ACC112 (cell line): ENCODE measurements around the gene C16orf89.

Experiments used
- H2AFZ ChIP-seq: fragments of 200-600 bp; sonication (generic); one replicate; pipeline ENCODE4 v1.6.0; 2017; ENCODE audit warnings: antibody characterized with exemption, low read length; ENCODE audit not compliant: unreplicated experiment
- H3K27ac ChIP-seq: fragments of 200-600 bp; sonication (generic); 2 replicates; pipeline ENCODE4 v1.5.1; 2014; ENCODE audit warnings: low read depth, mild to moderate bottlenecking, antibody characterized with exemption, low read length, moderate library complexity
- H3K27me3 ChIP-seq: fragments of 200-600 bp; sonication (generic); 2 replicates; pipeline ENCODE4 v1.6.1; 2014; ENCODE audit warnings: mild to moderate bottlenecking, antibody characterized with exemption, low read length, moderate library complexity, mixed read lengths; ENCODE audit not compliant: insufficient read depth
- H3K36me3 ChIP-seq: fragments of 200-600 bp; sonication (generic); 2 replicates; pipeline ENCODE4 v1.6.1; 2016; ENCODE audit warnings: mild to moderate bottlenecking, antibody characterized with exemption, low read length, moderate library complexity, mixed read lengths; ENCODE audit not compliant: insufficient read depth
- H3K4me1 ChIP-seq: fragments of 200-600 bp; sonication (generic); one replicate; pipeline ENCODE4 v1.6.1; 2016; ENCODE audit warnings: low read length, mixed read lengths; ENCODE audit not compliant: insufficient read depth, unreplicated experiment, control insufficient read depth
- H3K4me3 ChIP-seq: fragments of 200-600 bp; sonication (generic); 2 replicates; pipeline ENCODE4 v1.5.1; 2014; ENCODE audit warnings: mild to moderate bottlenecking, low read depth, low read length
- H3K79me2 ChIP-seq: fragments of 200-600 bp; sonication (generic); one replicate; pipeline ENCODE4 v1.6.0; 2016; ENCODE audit warnings: low read length; ENCODE audit not compliant: control insufficient read depth, unreplicated experiment, insufficient read depth

Gene C16orf89

DNA sequence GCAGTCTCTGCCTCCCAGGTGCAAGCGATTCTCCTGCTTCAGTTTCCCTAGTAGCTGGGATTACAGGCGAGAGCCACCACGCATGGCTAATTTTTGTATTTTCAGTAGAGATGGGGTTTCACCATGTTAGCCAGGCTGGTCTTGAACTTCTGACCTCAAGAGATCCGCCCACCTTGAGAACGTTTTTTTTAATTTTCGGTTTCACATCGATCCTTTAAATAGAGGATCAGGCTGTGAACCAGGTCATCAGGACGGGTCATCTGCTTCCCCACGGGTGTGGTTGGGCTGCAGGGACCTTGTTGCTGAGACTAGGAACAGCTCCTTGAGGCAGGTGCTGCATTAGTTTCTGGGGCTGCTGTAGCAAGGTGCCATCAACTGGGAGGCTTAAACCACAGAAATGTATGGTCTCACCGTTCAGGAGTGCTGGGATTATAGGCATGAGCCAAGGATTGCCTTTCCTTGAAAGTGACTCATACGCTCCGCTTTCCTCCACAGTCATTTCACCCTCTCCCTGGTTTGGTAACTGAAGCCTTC lies 24.1 kb downstream of the C16orf89 start:
- Histone ChIP-seq H2AFZ (no peak overlapping the region), H3K27ac (no peak overlapping the region), H3K27me3 (0 out of 2 replicates have a peak, but pooled peaks cover 4% of the 10 kb centered on the region), H3K36me3 (no peaks in the 10 kb centered on the region), H3K4me3 (no peak overlapping the region), H3K4me1 (peaks cover 1% of the 10 kb centered on the region), H3K79me2 (no peaks in the 10 kb centered on the region)

DNA sequence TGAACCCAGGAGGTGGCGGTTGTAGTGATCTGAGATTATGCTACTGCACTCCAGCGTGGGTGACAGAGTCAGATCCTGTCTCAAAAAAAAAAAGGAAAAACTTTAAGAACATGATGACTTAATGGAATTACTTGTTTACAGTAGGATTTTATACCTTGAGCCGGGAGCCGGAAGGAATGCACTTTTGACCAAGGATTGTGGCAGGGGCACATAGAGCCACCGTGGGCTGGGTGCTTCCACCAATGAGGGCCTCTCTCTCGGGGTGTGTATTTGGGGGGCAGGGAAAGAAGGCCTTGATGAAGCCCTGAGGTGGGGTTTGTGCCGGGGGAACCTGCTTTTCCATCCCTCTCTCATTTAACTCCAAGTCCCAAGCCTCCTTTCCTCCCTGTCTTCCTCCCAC lies 25.3 kb downstream of the C16orf89 start:
- Histone ChIP-seq H3K27ac (no peak overlapping the region), H3K27me3 (0 out of 2 replicates have a peak, but pooled peaks cover 4% of the 10 kb centered on the region), H3K4me1 (peaks cover 7% of the 10 kb centered on the region), H2AFZ (no peak overlapping the region), H3K79me2 (no peaks in the 10 kb centered on the region), H3K4me3 (no peak overlapping the region), H3K36me3 (no peaks in the 10 kb centered on the region)

DNA sequence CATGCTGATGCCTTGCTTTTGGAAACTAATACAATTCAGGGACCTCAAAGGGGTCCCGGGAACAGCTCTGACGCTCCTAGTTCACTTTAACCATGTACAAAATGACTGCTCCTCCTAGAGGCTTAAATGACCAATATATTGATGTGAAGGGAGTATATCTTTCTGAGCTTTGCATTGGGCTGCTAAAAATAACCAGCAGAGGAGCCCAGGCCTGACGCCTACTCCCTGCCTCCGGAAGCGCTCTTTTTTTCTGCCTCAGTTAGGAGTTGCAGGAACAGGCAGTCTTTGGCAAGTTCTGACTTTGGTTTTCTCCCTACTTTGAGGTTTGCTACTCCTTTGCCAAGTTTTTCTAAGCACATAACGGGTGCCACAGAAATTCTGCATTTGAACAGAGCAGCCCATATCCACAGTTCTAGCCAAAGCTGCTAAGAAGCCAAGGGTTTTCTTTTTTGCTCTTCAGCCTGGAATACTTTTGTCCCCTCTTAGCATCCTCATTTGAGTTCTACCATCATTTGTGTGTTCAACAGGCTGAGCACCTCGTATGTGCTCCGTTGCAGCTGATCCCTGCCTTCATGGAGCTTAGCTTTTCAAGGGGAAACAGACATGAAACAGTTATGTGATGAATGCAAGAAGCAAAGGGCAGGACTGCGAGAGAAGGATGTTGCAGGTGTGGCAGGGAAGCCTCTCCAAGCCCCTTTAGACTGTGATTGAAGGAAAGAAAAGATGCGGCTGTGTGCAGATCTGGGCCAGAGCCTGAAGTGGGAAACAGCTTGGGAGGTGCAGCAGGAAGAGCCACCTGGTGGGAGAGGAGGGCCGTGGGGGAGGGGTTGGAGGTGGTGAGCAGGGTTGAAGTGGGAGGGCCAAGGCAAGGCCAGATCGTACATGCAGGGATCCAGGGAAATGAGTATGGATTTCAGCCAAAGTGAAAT lies 29.3 kb downstream of the C16orf89 start:
- Histone ChIP-seq H3K4me1 (peaks cover 17% of the 10 kb centered on the region), H3K4me3 (no peak overlapping the region), H3K27ac (no peak overlapping the region), H3K79me2 (no peaks in the 10 kb centered on the region), H3K36me3 (no peaks in the 10 kb centered on the region), H3K27me3 (0 out of 2 replicates have a peak, but pooled peaks cover 4% of the 10 kb centered on the region), H2AFZ (no peak overlapping the region)

DNA sequence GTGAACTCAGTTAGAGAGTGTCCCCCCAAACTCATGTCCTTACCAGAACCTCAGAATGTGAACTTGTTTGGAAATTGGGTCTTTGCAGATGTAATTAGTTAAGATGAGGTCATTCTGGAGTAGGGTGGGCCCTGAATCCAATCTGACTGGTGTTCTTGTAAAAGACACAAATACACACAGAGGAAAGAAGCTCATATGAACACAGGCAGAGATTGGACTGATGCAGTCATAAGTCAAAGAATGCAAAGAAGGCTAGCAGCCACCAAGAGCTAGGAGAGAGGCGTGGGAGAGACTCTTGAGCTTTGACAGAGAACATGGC lies 29.9 kb downstream of the C16orf89 start:
- no peak overlapping the region for H3K27ac ChIP-seq

DNA sequence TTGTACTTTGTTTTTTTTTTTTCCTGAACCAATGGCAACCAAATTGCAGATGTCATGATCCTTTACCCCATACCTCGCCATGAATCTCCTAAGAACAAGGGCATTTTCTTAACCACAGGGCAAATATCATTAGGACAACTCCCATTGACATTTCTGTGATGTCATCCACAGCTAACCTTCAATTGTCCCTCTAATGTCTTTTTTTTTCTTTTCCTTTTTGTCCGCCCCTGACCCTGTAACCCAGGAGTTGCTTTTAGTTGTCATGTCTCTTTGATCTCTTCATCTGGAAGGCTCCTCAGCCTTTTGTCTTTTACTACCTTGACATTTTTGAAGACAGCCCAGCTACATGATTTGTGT lies 31.6 kb downstream of the C16orf89 start:
- Histone ChIP-seq H3K27ac (peak overlapping the region; percentile 7; the same call in 1 of the 2 replicates), H3K79me2 (no peaks in the 10 kb centered on the region), H3K36me3 (no peaks in the 10 kb centered on the region), H3K4me1 (peaks cover 17% of the 10 kb centered on the region), H3K27me3 (no peaks in the 10 kb centered on the region), H3K4me3 (peak overlapping the region; percentile 92), H2AFZ (peak overlapping the region; percentile 89)

More for the DNA sequence above, 29.9 kb downstream of the C16orf89 start:
- no peak overlapping the region for H2AFZ ChIP-seq
- H3K79me2 ChIP-seq, result no peaks in the 10 kb centered on the region
- H3K36me3 ChIP-seq, result no peaks in the 10 kb centered on the region
- H3K27me3 ChIP-seq, result no peaks in the 10 kb centered on the region
- H3K4me3 ChIP-seq, result no peak overlapping the region
- H3K4me1 ChIP-seq, result peaks cover 17% of the 10 kb centered on the region

DNA sequence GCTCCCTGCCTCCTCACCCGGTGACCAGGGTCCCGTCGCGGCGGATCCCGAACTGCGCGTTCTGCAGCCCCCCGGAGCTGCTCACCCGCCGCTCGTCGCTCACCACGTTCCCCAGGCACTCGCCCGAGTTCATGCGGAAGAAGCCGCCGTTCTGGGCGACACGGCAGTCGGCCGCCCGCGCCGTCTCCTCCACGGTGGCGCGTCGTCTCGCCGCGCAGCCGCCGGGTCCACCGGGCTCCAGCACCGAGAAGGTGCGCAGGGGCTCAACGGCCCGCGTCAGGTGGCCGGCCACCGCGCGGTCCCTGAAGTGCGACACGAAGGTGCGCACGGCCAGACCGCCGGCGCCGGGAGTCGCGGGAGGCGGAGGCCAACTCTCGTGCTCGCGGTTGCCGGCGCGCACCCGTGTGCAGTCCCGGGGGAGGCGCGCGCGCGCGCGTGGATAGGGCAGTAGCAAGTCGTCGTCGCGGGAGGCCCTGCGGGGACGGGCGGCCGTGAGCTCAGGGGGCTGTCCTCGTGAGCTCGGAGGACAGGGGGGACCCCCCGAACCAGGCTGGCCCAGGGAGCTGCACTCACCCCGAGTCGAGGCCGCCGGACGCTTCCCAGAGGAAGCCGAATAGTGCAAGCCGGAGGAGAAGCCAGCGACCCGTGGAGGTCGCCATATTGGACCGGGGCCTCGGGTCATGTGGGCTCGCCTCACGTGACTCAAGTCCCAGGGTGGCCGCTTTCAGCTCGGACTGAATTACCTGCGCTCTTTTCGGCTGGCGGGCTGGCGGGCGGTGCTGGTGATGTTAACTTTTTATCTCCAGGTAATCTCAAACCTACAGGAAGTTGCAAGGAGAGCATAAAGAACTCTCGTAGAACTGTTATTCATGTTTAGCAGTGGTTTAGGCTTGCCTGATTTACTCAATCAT lies 32.2 kb downstream of the C16orf89 start, which contains the start of gene NAGPA:
NAGPA (minus strand) TSS at position 680 of the 911 bp plus-strand sequence; CDS start at position 659, 21 bp downstream.
- Histone ChIP-seq H2AFZ (peak within 1 kb of the TSS; percentile 96), H3K27ac (peak within 1 kb of the TSS; percentile 7; the same call in 1 of the 2 replicates), H3K79me2 (no peaks in the 10 kb centered on the region), H3K36me3 (no peaks in the 10 kb centered on the region), H3K4me1 (peaks cover 17% of the 10 kb centered on the region), H3K27me3 (no peaks in the 10 kb centered on the region), H3K4me3 (peak within 1 kb of the TSS; percentile 92)

DNA sequence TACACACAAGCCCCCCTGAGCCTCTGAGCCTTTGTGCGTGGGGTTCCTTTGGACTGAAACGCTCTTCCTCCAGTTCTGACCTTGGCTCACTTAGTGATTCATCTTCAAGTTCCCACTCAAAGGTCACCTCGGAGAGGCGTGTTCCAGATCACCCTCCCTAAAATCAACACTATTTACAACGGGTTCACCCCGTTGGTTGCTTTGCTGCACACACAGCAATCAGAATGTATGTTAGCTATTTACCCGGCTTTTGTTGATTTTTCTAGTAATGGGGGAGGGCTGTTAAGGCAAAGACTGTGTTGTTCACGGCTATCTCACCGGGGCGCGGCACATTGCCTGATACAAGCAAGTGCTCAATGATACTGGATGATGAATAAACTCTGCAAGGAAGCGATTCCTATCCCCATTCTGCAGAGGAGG lies 33.0 kb downstream of the C16orf89 start:
- Histone ChIP-seq H3K4me1 (peaks cover 17% of the 10 kb centered on the region), H3K27ac (no peak overlapping the region), H3K36me3 (no peaks in the 10 kb centered on the region), H2AFZ (peak overlapping the region; percentile 96), H3K4me3 (peak overlapping the region; percentile 92), H3K27me3 (no peaks in the 10 kb centered on the region), H3K79me2 (no peaks in the 10 kb centered on the region)

DNA sequence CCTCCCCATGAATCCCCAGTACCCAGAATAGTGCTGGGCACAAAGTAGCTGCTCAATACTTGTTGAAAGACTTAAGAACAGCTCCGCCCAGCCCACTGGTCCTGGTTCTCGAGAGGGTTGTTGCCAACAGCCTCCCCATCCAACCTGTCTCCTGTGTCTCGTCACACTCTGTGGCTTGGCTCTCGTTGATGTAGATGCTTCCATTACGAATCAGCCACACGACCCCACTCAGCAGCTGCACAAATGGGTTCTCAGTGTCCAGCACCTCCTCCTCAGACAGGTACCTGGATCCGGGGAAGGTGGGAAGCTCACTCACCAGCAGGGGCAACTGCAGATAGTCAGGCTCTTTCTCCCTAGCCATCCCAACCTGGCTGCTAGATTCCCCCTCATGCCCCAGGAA lies 34.2 kb downstream of the C16orf89 start:
- Histone ChIP-seq H3K79me2 (no peaks in the 10 kb centered on the region), H3K4me1 (peaks cover 16% of the 10 kb centered on the region), H3K4me3 (no peak overlapping the region), H3K27me3 (no peaks in the 10 kb centered on the region), H3K36me3 (no peaks in the 10 kb centered on the region), H3K27ac (no peak overlapping the region), H2AFZ (no peak overlapping the region)

DNA sequence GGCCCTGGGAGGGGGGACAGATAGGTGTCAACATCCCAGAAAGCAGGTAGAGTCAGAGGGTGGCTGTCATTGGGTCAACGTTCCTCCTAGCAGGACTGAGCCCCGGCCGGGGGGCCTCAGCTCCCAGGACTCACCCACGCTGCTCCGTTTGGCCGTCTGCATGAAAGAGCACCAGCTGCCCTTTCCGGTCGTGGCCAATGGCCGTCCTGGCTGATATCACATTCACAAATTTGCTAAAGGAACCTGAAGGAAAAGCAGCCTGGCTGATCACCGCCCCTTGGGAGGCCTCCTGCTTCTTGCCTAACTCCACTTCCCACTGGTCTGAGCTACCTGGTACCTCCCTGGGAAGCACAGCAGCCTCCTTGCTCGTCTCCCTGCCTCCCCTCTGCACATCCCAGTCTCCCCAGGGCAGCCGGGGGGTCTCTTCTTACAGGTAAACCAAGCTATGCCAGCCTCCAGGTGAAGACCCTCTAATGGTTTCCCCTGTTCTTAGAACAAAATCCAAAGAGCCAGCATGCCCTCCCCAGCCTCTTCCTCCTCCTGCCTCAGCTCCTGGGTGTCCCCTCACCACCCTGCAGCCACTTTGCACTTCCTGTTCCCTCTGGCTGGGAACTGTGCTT lies 35.4 kb downstream of the C16orf89 start:
- Histone ChIP-seq H2AFZ (no peak overlapping the region), H3K79me2 (no peaks in the 10 kb centered on the region), H3K4me3 (no peak overlapping the region), H3K27me3 (no peaks in the 10 kb centered on the region), H3K4me1 (peaks cover 11% of the 10 kb centered on the region), H3K27ac (no peak overlapping the region), H3K36me3 (no peaks in the 10 kb centered on the region)

DNA sequence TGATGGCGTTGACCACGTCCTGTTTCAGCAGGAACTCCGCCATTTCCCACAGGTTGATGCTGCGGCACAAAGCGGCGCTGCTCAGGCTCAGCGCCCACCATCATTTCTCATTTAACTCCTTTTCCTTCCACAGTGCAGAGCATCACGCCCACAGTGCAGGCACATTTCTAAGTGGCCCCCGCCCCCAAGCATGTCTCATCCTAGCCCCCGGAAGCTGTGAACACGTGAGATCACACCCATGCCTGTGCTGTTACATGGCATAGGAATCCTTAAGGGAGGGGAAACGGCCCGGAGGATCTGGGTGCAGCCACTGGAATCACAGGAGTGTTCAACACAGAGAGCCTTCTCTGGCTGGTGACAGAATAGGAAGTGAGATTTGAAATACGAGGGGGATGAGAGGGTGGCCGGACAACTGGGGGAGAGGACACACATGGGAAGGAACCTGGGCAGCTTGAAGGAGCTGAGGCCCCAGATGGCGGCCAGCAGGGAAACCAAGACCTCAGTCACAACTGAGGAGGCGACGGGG lies 36.7 kb downstream of the C16orf89 start:
- Histone ChIP-seq H3K79me2 (no peaks in the 10 kb centered on the region), H3K4me1 (peaks cover 4% of the 10 kb centered on the region), H3K27me3 (no peaks in the 10 kb centered on the region), H3K27ac (no peak overlapping the region), H3K4me3 (no peak overlapping the region), H3K36me3 (no peaks in the 10 kb centered on the region), H2AFZ (no peak overlapping the region)
